Measurements from ENCODE around the gene ACTBL2.

- TF ChIP-seq CTCF (conservative IDR thresholded peaks at IDR 0.05; ENCODE audit: low read depth, low read length) (no peak), EZH2 (IDR thresholded peaks at IDR 0.05; ENCODE audit: low read length, unreplicated experiment) (no peak)
These were observed 50.9 kb downstream of the ACTBL2 start for GRCh38 chr5:57431759-57432158.

Measured in PC-3 (cell line).